Upper lobe of left lung (tissue), 4 donors: ENCODE results near the gene AMER2.

Source experiments
- CTCF ChIP-seq, 6 experiments: fragments of 450-650 bp in 4 of 6; fragments of 200-600 bp in 2 of 6; sonication (generic) in 2 of 6; IDR thresholded peaks; one replicate each; pipeline ENCODE4 v1.5.1; 2016 to 2019; ENCODE audit warnings: antibody characterized with exemption in 6 of 6
- POLR2AphosphoS5 ChIP-seq, 2 donors: sonication (generic); formaldehyde crosslinking; IDR thresholded peaks; one replicate each; pipeline ENCODE4 v1.5.1; 2017; ENCODE audit warnings: antibody characterized with exemption in 2 of 2

GRCh38 chr13:25198647-25199046 is 26.6 kb upstream of the AMER2 start:
- TF ChIP-seq CTCF (IDR thresholded peaks at IDR 0.05) = no peak
- TF ChIP-seq POLR2AphosphoS5 (IDR thresholded peaks at IDR 0.05) = no peak
